Stimulated activated CD4-positive, alpha-beta T cell treated with anti-CD3 and anti-CD28 coated beads, TNF-alpha, amount 100 ng/mL, for 4 hours (primary cell): ENCODE data around the gene FGF18.

Source experiments
- DNase-seq, 3 experiments: peaks; one replicate each; pipeline ENCODE4 v3.0.0-alpha.2; 2020; ENCODE audit warnings: low read depth in 3 of 3

The FGF18 gene

DNA sequence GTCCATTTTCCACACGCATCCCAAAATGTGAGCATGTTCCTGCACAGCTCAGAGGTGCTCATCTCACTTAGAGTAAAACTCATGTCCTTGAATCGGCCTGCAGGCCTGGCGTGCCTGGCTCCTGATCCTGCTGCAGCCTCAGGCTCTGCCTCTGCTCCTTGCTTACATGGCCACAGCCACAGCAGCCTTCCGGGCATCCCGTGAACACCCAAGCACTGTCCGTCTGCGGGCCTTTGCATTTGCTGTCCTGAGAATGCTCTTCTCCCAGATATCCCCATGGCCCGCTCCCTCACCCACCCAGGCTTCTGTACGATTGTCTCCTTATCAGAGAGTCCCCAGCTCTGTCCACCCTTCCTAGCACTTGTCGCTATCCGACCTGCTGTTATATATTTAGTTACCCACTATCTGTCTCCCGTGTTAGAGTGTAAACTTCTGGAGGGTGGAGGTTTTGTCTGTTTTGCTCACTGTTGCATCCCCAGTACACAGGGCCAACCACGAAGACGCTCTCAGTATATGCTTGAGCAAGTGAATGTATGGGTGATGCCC lies 21.9 kb downstream of the FGF18 start:
- DNase-seq: no peak

DNA sequence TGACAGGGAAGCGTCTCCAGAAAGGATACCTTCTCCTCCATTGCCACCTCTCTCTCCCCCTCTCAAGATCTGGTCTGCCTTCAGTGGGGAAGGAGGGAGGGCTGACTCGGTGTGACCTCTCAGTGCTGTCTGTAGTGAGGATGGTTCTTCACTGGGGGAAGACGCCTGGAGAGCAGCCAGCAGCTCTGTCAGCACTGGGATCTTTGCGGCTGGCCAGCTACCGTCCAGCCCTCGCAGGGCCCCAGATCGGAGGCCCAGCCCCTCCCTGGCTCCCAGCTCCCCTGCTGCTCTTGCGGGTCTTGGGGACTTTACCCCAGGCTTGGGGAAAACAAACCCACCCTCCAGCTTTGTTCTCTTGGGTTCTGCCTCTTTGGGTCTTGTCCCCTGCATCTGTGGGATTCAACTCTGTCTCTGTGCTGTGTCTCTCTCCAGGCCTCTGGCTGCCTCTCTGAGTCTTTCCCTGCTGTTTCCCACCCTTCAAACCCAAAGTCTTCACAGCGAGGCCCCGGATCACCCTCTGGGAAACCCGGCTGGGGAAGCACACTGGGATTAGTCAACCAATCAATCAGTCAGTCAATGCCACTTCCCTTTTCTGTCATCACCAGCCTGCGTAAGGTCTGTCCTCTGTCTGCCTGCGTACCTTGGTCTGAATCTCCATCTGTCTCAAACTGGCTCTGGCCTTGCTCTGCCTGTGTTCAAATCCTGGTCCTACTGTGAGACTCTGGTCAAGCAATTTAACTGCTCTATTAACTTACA lies 23.0 kb downstream of the FGF18 start:
- DNase-seq: no peak

DNA sequence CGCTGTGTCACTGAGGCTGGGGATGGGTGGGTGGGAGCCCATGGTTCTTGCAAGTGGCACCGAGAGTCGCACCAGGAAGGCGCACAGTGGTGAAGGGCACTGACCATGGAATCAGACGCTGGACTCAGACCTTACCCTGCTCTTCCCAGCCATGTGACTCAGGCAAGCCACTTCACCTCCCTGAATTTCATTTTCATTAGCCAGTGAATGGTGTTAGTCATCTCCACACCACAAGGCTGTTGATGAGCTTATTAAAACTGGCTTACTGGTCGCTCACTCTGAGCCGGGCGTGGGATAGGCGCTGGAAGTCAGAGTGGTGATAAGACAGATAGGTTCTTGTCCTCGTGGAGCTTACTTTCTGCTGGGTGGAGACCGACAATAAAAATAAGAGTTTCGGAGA lies 25.1 kb downstream of the FGF18 start:
- no peak for DNase-seq

DNA sequence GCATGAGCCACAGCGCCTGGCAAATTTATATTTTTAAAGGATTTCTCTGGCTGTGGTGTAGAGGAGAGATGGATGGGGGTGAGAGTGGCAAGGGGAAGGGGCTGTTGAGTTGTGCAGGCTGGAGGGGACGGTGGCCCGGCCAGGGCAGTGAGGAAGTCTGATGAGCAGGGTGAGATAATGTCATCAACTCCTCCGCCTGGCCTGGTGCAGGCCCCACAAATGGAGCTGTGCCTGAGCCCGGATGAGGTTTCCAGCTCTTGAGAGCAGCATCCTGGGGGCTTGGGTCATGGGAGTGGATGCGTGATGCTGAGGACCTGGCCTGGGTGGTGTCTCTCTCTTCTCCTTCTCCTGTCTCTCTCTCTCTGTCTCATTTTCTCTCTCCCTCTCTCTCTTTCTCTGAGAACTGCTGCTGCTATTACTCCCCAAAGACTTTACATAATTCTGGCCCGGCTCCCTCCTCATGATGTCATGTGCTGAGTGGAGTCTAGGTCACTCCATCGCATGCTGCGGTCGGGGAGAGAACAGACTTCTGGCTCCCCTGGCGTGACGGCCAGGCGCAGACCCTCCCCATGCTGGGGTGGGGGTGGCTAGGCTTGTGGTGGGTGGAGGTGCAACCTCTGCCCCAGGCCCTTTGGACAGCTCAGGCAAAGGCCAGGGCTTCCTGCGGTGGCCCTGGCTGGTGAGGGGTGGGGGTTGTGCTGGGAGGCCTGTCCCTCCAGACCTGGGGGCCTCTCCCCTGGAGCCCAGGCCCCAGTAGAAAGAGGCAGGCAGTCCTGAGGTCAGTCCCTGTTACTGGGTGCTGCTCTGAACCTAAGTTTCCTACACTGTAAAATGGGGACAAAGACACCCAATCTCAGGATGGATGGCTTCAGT lies 26.4 kb downstream of the FGF18 start:
- DNase-seq: no peak

DNA sequence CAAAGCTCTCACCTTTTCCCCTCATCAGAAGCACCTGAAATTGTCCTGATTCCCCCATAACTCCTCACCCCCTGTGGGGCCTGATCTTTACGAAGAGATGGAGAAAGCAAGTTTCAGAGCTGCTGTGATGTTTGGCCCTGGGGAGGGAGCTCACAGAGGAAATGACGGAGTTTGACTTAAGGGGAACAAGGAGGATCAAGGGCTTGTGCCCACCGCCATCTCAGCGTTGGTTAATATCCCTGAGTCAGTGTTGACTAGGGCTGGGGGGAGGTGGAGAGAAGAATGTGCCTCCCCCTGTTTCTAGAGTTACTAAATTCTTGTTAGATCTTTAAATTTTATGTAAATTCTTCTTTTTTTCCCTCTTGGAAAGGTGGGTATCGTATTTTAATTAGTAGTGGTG lies 27.8 kb downstream of the FGF18 start:
- DNase-seq: no peak

DNA sequence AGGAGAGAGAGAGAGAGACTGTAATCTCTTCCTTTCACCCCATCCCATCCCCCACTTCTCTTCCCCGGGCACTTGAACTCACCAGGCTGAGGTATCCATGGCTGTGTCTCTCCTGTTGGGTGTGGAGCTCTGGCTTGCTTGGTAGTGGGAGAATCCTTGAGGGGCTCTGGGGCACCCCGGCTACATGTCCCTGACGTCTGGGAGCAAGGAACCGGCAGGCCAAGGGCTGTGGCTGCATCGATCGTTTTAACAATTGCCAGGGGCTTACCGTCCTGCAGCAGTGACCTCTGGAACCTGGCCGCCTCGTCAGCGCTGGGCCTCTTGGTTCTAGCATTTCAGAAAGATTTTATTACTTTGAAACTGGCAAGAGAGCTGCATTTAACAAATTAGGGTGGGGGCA lies 30.0 kb downstream of the FGF18 start:
- DNase-seq: no peak

DNA sequence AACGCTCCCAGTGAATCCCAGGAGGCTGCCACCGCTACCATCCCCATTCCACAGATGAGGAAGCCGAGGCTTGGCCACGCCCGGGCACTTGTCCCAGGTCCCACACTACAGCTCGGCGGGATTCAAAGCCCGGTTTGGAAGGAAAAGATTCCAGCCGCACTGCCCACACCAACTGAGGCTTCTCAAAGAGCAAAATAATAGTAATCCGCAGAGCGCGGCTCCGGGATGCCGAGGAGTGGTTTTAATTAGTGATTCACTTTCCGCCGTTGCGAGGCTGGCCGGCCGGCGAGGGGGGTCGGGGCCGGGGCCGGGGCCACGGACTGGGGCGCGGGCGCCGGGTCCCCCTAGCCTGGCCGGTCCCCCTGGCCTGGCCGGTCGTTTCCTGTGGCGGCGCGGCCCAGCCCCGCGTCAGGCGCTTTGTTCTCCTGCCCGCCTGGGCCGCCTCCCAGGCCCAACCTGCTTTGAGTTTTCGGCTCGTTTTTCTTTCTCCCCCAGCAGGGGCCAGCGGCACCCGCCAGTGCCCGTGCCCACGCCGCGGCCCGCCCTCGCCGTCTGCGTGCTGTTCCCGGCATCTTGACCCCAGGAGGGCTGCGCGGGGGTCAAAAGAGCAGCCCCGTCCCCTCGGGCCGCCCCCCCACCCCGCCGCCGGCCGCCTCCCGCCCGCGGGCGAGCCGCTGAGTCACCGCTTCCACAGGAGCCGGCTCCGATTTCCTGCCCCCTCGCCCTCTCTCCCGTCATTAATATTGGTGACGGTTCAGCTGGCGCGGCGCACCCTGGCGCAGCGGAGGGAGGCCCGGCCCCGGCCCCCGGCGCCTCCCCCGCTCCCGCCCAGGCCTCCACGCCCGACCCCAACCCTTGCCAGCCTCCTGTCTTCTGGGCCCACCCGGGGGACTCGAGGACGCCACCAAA lies 31.2 kb downstream of the FGF18 start:
- peak in 2 of 3 experiments; percentile 4 to 8 for DNase-seq

DNA sequence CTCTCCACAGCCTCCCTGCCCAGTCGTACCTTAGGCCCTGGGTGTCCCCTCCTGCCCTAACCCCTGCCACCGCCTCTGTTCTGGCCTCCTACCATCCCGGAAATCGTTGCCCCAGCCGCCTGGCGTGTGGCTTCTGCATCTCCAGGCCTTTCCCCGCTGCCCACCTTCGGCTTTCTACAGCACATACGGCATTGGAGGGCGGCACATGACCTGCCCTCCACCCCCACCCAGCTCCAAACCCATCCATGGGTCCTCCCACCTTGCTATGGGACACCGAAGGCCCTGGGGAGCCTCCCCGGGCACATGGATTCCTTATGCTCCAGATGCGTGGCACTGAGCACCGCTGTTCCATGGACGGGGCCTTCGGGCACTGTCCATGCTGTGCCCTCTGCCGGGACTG lies 32.0 kb downstream of the FGF18 start:
- DNase-seq: no peak

DNA sequence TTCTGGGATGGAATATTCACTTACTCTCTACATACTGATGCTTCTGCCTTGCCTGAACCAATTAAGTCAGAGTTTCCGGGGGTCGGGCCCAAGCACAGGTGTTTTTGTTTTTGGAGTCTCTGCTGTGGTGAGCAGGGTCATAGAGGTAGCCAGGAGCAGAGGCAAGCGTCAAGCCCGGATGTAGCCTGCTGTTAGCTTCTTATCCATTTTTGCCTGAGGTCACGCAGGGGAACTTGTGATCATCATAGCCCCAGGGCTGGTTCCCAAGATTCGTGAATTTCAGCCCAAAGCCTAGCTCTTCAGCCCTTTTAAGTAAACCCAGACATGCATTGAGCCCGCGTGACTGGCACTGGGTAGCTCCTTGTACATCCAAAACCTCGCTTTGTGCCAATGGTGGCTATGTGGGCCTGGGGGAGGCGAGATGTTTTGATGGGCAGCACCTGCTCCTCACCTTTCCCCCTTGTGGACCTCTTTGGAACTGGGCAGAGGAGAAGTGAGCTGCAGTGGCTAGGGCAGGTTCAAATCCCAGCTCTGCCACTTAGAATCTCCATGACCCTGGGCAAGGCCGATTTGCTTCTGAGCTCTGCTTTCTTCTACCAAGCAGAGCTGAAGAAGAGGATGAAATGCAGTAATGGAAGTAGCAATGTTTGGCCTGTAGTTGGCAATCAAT lies 33.7 kb downstream of the FGF18 start:
- no peak for DNase-seq

DNA sequence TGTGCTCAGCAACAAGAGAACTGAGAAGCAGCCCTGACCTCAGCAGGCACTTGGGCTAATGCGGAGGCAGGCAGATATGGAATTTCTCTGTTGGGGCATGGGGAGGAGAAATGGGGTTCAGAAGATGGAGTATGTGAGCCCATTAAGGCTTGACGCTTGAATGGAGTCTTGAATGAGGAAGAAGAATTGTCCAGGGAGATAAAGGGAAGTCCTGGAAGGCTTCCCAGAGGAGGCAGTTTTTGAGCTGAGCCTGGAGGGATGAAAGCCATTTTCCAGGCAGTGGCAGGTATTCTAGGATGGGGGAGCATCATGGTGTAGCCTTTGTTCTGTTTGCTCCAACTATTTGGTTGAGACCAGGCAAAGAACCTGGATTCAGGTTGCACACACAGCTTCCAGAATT lies 34.5 kb downstream of the FGF18 start:
- no peak for DNase-seq

DNA sequence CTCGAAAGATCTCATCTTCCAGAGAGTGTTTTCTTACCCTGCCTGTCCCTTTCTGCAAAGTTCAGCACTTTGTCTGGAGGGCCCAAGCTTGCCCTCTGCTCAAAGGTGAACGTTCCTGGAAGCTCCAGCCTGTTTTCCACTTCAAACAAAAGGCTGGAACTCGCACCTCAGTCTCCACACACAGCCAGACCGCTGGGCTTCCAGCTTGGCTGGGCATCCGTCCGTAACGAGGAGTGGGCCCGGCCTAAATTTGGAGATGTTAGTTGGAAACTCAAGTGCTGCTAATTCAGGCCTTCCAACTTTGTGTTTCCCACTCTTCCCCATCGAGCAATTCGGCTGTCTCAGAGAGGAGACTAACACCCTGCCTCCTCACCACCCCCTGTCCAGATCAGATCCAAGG lies 35.1 kb downstream of the FGF18 start:
- DNase-seq: no peak

DNA sequence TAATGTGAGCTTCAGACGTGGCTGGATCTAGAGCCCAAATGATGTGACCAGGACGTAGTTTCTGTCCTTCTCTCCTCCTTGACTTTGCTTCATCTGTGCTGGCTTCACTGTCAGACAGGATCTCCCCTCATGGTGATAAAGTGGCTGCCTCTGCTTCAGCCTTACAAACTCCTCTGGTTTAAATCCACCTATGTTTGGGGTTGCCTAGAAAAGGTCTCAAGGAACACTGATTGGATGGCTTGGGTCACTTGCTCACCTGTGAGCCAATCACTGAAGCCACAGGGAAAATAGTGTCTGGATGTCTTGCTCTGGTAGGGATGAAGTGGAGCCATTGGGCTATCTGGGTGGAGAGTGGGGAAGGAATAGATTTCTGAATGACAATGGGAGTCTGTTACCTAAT lies 36.1 kb downstream of the FGF18 start:
- DNase-seq: no peak

DNA sequence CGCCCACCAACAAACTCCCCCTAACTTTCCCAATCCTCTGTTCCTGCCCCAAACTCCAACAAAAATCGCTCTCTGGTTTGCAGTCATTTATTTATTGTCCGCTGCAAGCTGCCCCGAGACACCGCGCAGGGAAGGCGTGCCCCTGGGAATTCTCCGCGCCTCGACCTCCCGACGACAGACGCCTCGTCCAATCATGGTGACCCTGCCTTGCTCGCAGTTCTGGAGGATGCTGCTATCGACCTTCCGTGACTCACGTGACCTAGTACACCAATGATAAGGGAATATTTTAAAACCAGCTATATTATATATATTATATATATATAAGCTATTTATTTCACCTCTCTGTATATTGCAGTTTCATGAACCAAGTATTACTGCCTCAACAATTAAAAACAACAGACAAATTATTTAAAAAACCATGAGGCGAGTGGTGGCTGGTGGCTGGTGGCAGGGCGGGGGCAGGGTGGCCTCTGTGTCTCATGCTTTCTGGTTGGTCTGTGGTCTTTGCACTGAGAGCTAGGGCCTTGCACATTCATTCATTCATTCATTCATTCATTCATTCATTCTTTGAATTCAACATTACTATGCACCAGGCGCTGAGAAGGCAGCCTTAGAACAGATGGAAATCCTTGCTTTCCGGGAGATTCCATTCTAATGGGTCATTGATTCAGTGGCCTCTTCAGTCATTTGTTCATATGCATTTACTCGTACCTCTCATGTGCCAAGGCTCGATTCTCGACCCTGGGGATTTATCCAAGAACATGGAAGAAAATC lies 37.9 kb downstream of the FGF18 start:
- DNase-seq: no peak

DNA sequence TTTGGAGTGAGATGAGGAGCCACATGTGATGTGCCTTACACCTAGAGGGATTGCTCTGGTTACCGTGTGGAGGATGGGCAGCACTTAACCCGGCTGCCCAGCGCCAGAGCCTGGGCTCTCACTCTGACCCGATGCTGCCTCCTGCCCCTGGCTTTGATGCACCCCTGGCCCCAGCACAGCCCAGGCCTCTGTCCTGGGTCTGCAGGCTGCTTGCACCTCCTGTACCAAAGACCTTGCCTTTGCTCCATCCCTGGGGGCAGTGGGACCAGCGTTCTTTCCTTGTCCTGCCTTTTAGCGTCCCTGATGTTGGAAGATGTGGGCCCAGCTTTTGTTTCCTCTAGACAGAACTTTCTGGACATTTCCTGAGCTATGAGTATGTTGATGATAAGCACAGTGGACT lies 40.4 kb downstream of the FGF18 start:
- DNase-seq: no peak

DNA sequence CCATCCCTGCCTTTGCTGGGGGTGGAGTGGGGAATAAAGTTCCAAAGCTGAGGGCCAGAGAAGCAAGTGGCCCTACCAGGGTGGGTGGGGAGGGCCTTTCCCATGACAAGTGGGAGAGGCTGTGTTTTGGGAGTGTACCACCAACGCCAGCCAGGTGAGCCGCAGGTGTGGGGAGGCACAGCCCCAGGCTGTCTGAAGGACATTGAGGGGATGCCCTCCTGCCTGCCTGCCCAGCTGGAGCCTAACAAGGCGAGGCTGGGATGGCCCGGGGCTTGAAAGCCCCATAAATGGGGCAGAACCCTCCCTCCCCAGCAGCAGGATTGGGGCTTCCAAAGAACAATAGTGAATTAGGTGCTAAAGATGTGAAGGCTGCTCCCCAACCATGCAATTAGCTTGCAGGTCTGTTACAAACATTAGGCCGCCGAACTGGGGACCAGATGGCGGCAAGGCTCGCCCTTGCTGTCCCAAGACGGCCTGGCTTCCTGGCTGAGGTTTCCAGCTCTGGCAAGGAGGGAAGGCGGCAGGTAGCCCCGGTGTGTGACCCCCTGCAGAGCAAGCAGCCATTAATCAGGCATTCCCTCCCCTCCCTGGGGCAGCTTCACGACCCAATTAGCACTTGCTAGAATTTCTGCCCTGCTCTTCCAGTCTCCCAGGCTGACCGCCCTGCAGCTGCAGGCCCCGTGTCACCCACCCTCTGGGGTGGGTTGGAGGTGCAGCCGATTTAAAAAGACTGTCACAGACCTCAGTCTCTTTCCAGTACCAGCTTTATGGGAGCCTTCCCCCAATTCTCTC lies 42.9 kb downstream of the FGF18 start:
- no peak for DNase-seq

DNA sequence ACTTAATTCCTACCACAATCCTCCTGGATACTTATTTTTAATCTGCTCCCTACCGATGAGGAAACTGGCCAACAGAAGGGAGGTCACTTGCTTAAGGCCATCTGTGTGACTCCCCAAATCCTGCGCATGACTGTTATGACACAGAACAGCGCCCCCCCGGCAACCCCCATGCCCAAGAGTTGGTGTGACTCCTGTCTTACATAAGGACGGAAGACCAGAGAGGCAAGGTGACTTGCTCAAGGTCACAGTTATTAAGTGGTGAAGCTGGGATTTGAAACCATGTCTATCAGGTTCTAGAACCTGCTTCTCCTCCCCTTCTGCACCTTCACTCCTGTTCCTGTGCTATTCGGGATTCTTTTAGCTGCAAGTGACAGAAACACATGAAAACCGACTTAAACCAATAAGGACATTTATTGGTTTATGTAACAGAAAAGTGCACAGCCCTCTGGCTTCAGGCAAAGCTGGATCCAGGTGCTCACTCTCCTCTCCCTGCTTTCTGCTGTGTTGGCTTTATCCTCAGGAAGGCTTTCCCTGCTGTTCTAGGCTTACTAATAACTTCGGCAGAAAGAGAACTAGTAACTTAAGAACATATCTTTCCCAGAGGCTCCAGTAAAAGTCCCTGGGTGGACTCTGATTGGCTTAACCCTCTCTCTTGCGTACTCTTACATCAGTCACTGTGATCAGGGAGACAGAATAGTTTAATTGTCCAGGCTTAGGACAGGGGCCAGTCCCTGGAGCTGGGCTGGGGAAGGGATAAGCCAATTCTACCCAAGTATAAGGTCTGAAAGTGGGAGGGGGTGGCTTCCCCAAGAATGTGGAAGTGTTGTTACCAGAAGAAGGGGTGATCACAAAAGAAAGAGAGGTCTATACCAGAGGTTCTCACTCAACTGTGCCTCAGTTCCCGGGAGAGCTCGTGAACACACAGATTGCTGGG lies 43.7 kb downstream of the FGF18 start:
- no peak for DNase-seq

DNA sequence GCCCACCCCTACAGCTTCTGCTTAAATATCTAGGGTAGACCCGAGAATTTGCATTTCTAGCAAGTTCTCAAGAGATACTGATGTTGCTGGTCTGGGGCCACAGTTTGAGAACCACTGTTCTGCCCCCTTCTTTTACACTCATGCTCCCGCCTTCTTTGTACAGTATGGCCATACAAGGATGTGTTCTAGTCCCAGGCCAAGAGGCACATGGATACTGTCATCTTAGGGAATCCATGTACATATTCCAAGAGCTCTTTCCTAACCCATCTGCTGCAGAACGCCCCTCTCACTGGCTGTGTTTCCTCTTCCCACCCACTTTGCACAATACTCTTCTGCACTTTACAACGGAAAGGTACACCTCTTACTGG lies 44.4 kb downstream of the FGF18 start:
- no peak for DNase-seq

DNA sequence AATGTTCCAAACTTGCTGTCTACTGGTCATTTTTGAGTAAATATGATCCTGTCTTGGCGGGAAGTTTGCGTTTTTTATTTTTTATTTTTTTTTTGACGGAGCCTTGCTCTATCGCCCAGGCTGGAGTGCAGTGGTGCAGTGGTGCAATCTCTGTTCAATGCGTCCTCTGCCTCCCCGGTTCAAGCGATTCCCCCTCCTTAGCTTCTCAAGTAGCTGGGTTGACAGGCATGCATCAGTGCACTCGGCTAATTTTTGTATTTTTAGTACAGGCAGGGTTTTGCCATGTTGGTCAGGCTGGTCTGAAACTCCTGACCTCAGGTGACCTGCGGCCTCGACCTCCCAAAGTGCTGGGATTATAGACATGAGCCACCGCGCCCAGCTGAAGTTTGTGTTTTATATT lies 45.4 kb downstream of the FGF18 start:
- no peak for DNase-seq

DNA sequence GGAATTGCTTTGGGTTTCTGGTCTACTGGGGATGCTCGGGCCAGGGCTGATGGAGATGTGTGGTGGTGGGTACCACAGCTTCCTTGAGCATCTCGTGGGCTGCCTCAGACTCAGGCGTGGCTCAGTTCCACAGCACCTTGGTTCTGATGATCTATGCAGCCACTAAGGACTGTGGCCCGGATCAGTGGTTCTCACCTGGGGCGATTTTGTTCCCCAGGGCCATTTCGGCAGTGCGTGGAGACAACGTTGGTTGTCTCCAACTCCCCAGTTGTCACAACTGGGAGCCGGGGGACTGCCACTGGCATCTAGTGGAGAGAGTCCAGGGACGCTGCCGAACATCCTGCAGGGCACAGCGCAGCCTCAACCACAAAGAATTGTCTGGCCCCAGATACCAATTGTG lies 47.7 kb downstream of the FGF18 start:
- DNase-seq: no peak
